Measurements from ENCODE around the gene RAVER1. TPM values are rescaled to one million over a fixed set of nuclear protein-coding genes. Genes with fewer than 3 reads are reported as not detected.
A peak's percentile ranks its signal among the peaks of the same experiment; 100 is the strongest.
"Not testable (repeated sequence)": the region's sequence is repeated elsewhere in the genome, so short reads cannot be mapped to it uniquely, and the experiment has no call there.

RAVER1 gene
- total RNA-seq, 1 donor from 2014 or later, result 13.3 TPM

- DNase-seq, result no peak
Observed at GRCh38 chr19:10339977-10340376, 6.6 kb upstream of the RAVER1 start.

- peak; percentile 14 for DNase-seq
Observed at GRCh38 chr19:10339380-10339960, 6.1 kb upstream of the RAVER1 start, which contains the start of gene ICAM3. ICAM3 (minus strand) TSS chr19:10339624; CDS start chr19:10339614, 10 bp downstream.

DNA sequence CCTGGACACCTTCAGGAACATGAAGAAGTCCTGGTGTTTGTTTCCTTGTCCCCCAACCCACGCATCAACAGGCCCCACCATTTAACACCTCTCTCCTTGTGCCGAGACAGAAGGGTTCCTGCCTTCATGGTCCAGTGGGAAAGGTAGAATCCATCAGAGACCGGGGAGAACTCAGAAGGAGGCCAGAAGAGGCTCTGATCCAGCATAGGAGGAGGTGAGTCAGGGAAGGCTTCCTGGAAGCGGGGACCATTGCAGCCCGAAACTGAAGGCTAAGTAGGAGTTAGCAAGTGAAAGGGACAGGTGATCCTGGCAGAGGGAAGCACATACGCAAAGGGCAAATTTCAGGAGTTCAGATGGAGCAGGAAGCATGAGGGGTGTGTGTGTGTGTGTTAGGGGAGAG lies 5.6 kb upstream of the RAVER1 start:
- no peak for DNase-seq

DNA sequence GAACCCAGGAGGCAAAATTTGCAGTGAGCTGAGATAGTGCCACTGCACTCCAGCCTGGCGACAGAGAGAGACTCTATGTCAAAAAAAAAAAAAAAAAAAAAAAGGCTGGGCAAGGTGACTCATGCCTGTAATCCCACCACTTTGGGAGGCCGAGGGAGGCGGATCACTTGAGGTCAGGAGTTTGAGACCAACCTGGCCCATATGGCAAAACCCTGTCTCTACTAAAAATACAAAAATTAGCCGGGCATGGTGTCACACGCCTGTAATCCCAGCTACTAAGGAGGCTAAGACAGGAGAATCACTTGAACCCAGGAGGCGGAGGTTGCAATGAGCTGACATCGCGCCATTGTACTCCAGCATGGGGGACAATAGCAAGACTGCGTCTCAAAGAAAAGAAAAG lies 3.4 kb upstream of the RAVER1 start:
- DNase-seq, result not testable (repeated sequence)

GRCh38 chr19:10335352-10335985 lies 2.1 kb upstream of the RAVER1 start:
- no peak for DNase-seq

- peak; percentile 98 for DNase-seq
Observed at GRCh38 chr19:10334588-10335351, 1.4 kb upstream of the RAVER1 start.

DNA sequence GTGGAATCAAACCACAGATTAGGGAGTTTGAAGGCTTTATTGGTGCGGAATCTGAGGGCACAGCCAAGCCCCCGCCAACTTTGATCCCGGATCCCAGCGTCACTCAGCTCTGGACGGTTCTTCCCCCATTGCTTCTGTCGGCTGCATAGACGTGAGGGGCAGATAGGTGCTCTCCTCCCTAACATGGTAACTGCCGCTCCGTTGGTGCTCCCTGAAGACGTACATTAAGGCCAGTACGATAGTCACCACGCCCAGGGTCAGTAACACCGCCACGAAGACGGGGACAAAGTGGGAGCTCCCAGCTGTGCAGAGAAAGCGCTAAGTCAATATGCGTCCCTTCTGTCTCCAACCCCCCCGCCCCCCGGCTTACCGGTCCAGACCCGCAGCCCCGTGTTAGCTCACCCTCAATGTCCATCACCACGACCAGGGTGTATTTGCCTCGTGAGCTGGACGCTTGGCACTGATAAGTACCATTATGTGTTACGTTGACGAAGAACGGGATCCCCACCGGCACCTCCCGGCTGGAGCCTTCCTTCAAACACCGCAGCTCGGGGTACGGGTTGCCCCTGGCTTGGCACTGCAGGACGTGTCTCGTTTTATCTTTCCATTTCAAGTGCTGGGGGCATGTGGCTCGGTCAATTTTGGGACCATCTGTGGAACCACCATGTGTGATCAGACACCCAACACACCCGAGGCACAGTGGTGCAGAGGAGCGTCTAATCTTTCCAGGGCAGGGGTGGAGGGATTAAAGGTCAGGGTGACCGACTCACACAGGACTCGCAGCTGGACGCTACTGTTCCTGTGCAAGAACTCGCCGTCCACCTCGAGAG lies 644 bp upstream of the RAVER1 start:
- DNase-seq, result no peak

- DNase-seq, result no peak
Observed at GRCh38 chr19:10332158-10332964, 968 bp downstream of the RAVER1 start.

GRCh38 chr19:10329555-10329954 lies 3.8 kb downstream of the RAVER1 start:
- no peak for DNase-seq

- DNase-seq, result no peak
Observed at GRCh38 chr19:10328558-10329429, 4.5 kb downstream of the RAVER1 start.

DNA sequence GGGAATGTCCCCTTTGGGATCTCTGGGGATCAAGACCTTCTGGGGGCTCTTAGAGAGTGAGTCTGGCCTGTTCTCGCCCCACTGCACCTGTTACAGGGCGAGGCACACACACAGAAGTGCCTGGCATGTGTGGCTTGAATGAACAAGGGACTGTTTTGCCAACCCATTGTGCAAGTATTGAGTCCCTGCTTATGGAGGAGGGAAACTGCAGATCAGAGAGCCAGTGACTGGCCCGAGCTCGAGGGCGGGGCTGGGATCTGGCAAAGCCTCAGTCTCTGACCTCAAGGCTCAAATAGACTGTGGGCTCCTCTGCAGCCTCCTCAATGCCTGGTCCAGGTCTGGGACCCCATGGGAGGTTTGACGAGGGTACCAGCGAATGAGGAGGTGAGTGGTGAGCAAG lies 5.5 kb downstream of the RAVER1 start:
- no peak for DNase-seq

GRCh38 chr19:10325732-10326131 lies 7.6 kb downstream of the RAVER1 start:
- DNase-seq, result no peak

DNA sequence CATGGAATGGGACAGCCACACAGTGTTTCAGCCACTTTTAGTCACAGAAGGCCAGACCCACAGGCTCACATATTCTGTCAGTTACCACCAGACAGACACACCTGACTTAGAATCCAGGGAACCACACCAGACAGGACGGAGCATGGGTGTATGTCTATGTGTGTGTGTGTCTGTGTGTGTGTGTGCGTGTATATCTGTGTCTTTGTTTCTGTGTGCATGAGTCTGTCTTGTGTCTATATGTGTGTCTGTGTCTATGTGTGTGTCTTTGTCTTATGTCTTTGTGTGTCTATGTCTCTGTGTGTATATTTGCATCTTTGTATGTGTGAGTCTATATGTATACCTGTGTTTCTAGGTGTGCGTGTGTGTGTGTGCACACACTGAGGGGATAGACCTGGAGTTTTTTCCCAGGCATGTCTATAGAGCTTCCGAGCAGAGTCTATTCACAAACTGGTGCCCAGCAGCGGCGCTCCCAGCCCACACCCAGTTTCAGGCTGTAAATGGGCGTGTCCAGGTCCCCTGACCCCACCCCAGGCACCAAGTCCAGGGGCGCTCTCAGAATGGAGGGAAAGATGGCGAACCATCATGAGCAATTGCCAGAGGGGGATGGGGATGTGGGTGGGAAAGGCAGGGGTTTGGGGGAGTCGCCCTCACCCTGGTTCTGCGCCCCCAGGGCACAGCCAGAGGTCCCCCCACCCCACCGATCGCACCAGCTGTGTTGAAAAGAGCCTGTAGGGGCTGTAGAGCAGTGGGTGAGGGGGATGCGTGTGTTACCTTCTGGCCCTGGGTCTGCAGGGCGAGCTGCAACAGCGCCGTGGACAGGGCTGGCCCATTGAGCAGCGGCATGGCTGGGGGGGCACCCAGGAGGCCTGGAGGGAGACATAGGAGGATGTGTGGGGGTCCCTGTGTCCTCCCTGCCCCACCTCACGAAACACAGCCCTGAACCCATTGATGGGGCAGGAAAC lies 11.2 kb downstream of the RAVER1 start:
- no peak for DNase-seq

- no peak for DNase-seq
Observed at GRCh38 chr19:10321417-10321797, 11.9 kb downstream of the RAVER1 start.

DNA sequence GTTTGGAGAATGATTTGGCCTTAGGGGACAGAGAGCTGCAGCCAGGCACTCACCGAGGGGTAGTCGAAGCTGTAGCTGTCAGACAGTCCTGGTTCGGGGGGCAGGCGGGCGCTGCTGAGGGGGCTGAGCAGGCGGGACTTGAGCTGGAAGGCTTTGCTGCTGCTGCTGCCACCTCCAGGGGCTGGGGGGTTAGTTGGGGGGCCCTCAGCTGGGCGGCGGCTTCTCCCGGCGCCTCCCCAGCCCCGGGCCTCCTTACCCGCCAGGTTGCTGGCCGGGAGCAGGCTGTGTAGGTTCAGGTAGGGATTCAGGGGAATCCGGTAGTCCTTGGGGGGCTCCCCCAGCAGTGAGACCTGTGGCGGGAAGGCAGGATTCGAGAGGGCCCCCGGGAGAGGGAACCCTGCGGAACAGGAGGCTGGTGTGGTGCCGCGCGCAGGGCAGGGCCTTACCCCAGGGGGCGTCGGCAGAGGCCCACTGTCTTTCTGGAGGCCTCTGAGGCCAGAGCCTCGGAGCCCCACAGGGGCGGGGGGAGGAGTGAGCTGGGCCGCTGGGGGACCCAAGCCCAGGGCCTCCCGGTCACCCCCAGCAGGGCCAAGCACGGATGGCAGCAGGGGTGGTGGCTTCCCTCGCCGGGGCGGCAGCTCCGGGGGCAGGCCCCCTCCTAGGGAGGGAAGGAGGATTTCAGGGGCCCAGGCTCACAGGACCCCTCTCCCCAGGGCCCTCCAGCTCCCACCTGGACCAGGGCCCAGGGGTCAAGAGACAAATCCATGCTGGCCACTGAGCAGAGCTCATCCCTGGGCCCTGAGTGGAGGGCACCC lies 12.5 kb downstream of the RAVER1 start:
- DNase-seq, result no peak

DNA sequence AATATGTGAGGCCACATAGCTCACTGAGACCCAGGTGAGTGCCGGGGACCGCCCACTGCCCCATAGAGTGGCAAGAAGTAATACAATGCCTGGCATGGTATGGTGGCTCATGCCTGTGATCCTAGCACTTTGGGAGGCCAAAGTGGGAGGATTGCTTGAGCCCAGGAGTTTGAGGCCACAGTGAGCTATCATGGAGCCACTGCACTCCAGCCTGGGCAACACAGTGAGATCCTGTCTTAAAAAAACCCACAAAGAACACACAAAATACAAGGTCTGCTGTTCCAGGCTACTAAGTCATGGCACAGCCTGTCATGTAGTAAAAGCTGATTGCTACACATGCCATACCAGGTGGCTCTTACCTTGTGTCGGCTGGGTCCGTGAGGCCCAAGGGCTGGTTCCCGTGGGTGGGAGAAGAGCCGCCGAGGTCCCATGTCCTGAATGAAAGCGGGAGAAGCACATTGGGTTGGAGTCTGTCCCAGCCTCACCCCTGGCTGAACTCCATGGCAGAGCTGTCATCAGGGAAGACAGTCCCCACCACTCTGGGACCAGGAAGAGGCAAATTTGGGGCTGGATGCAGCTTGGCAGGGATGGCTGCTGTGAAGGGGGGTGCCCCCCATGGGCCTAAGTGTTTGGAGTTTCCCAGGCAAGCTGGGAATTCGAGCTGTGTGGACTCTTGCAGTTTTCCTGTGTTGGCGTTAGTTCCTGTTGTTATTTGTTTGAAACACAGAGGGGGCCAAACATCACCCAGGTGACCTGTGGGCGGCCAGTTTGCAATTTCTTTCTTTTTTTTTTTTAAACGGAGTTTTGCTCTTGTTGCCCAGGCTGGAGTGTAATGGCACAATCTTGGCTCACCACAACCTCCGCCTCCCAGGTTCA lies 14.3 kb downstream of the RAVER1 start:
- no peak for DNase-seq

DNA sequence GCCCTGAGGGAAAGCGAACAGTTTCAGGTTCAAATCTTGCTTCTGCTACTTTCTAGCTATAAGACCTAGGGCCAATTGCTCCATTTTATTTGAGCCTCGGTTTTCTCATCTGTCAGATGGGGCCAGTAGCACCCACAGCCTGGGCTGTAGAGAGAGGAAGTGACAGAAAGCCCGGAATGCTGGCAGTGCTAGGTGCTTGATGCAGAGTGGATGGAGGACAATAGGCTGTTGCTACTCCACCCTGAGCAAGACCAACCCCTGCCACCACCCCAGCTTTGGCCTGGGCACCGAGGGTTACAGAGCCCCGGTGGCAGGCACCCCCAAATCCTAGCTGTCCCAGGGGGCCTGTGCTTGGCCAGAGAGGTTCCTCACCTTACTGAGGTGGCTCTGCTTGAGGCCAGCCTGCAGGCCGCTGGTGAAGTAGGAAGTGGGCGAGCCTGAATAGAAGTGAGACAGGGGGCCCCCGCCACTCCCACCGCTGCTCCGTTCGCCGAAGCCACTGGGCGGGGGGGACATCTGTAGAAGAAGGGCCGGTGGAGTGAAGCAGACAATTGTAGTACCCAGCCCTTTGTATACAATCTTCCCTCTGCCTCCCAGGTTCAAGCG lies 15.4 kb downstream of the RAVER1 start:
- DNase-seq, result no peak
